ENCODE data around the gene BMS1. TPM values are rescaled to one million over a fixed set of nuclear protein-coding genes. Genes with fewer than 3 reads are reported as not detected.
"Not testable (repeated sequence)": the region's sequence is repeated elsewhere in the genome, so short reads cannot be mapped to it uniquely, and the experiment has no call there.

Gene BMS1
- total RNA-seq, 1 donor from 2014 or later = 27.7 TPM

DNA sequence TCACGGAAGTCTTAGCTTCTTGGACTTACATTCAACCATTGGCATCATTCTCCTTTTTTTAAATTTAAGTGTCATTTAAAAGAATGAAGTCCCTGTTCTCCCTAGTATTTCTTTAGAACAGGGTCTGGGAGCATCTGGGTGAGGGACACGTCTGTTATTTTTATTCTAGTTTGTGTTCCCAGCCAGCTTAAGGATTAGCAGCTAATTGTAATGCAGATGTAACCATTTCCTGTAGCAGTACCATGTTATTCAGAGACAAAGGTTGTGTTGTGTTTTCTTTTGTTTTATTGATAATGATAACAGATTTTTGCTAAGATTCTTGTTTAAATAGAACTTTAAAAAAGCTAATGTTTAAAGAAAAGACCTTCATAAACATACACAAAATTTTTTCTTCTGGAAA is 34.3 kb downstream of the BMS1 start:
- Mint-ChIP-seq H3K9me3 (peaks cover 2% of the 10 kb centered on the region), H3K4me1 (no peaks in the 10 kb centered on the region), H3K27ac (ENCODE audit: unreplicated experiment) (no peak overlapping the region), H3K27me3 (ENCODE audit: low read depth) (no peaks in the 10 kb centered on the region), H3K36me3 (ENCODE audit: low read depth) (peaks cover 59% of the 10 kb centered on the region), H3K4me3 (no peak overlapping the region)
- DNase-seq (ENCODE audit: low read depth, low spot score) = no peak
- TF ChIP-seq, protein P1, sequence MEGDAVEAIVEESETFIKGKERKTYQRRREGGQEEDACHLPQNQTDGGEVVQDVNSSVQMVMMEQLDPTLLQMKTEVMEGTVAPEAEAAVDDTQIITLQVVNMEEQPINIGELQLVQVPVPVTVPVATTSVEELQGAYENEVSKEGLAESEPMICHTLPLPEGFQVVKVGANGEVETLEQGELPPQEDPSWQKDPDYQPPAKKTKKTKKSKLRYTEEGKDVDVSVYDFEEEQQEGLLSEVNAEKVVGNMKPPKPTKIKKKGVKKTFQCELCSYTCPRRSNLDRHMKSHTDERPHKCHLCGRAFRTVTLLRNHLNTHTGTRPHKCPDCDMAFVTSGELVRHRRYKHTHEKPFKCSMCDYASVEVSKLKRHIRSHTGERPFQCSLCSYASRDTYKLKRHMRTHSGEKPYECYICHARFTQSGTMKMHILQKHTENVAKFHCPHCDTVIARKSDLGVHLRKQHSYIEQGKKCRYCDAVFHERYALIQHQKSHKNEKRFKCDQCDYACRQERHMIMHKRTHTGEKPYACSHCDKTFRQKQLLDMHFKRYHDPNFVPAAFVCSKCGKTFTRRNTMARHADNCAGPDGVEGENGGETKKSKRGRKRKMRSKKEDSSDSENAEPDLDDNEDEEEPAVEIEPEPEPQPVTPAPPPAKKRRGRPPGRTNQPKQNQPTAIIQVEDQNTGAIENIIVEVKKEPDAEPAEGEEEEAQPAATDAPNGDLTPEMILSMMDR (conservative IDR thresholded peaks at IDR 0.05) = no peak

DNA sequence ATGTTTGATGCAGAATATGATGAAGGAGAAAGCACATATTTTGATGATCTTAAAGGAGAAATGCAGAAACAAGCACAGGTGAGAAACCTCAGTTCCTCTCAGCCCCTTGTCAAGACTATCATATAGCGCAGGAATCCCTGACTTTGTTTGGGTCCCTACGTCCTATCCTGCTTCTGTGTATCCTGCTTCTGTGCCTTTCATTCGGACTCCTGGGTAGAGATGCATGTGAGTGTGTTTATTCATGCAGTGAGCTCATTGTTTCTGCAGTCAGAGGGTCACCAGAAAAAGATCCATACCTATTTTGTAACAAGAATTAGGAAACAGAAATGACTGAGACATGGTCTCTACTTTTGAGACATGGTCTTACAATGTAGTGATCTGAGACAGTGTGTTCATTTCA is 34.8 kb downstream of the BMS1 start:
- H3K27me3 Mint-ChIP-seq (ENCODE audit: low read depth); H3K9me3 Mint-ChIP-seq; DNase-seq (ENCODE audit: low read depth, low spot score); H3K4me3 Mint-ChIP-seq; H3K27ac Mint-ChIP-seq (ENCODE audit: unreplicated experiment); H3K4me1 Mint-ChIP-seq: not testable (repeated sequence)
- peaks cover 54% of the 10 kb centered on the region for H3K36me3 Mint-ChIP-seq (ENCODE audit: low read depth)

DNA sequence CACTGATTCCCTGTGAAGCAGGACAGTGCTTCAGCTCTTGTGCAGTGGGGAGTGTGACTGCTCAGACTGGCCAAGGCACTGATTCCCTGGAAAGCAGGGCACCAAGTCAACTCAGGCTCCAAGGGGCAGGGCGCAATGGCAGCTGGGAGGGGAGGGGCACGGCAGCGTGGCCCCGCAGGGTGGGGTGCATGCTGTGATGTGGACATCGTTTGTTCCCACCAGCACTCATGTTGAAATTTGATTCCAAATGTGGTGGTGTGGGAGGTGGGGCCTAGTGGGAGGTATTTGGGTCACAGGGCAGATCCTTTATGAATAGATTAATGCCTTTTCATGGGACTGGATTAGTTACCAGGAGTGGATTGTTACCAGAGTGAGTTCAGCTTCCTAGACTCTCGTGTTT is 44.2 kb downstream of the BMS1 start:
- H3K9me3 Mint-ChIP-seq; DNase-seq (ENCODE audit: low read depth, low spot score); H3K4me1 Mint-ChIP-seq; H3K27me3 Mint-ChIP-seq (ENCODE audit: low read depth); H3K4me3 Mint-ChIP-seq; H3K27ac Mint-ChIP-seq (ENCODE audit: unreplicated experiment): not testable (repeated sequence)
- H3K36me3 Mint-ChIP-seq (ENCODE audit: low read depth) = peaks cover 52% of the 10 kb centered on the region

DNA sequence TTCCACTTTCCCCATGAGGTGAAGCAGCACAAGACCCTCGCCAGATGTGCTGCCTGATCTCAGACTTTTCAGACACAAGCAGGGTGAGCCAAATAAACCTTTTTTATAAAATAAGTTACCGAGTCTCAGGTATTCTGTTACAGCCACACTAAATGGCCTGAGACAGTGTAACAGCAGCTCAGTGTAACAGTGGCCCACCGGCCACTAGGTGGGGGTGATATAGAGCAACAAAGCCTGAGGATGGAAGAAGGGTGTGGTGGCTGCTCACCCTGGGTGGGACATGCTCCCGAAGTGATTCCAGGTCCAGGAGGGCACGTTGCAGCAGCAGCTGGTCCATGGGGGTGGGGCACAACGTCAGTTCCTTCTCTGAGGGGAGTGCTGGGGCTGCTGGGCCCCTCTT is 44.6 kb downstream of the BMS1 start:
- TF ChIP-seq, protein P1 (conservative IDR thresholded peaks at IDR 0.05) = peak; percentile 27
- Mint-ChIP-seq H3K27ac (ENCODE audit: unreplicated experiment) (no peak overlapping the region), H3K27me3 (ENCODE audit: low read depth) (no peaks in the 10 kb centered on the region), H3K4me1 (peaks cover 4% of the 10 kb centered on the region), H3K9me3 (peaks cover 3% of the 10 kb centered on the region), H3K4me3 (no peak overlapping the region), H3K36me3 (ENCODE audit: low read depth) (peaks cover 56% of the 10 kb centered on the region)
- no peak for DNase-seq (ENCODE audit: low read depth, low spot score)

DNA sequence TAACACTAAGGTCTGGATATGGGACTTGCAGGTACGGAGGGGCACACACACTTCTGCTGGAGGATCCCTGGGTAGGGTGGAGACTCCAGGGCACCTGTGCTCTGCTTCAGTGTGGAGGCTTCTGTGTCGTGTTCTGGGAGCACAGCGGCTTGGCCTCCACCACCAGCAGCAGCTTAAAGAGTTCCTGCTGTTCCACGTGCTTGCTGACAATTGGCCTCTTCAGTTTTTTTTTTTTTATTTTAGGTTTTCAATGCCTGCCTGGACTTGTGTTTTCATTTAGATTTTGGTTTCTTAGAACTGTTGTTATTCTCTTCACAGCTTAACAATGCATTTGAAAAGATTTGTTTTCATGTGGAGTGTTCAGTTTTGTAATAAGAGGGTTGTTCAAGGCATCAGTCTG is 45.8 kb downstream of the BMS1 start:
- H3K9me3 Mint-ChIP-seq; H3K27ac Mint-ChIP-seq (ENCODE audit: unreplicated experiment); H3K27me3 Mint-ChIP-seq (ENCODE audit: low read depth); H3K4me3 Mint-ChIP-seq; DNase-seq (ENCODE audit: low read depth, low spot score); H3K4me1 Mint-ChIP-seq: not testable (repeated sequence)
- peaks cover 47% of the 10 kb centered on the region for H3K36me3 Mint-ChIP-seq (ENCODE audit: low read depth)

DNA sequence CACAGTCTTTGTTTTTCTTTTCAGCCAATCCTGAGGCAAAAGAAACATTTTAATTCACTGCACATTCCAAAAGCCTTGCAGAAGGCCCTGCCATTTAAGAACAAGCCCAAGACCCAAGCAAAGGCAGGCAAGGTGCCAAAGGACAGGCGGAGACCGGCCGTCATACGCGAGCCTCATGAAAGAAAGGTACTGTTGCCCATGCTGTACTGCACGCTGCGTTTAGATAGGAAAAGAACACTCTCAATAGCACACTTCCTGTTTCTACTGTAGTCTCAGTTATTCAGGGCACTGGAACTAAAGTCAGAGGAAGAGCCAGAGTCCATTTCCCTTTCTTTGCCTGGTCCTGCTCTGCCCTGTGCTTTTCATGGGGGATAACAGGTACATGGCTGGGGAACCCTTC is 47.6 kb downstream of the BMS1 start:
- Mint-ChIP-seq H3K9me3 (no peaks in the 10 kb centered on the region), H3K36me3 (ENCODE audit: low read depth) (peaks cover 32% of the 10 kb centered on the region), H3K27me3 (ENCODE audit: low read depth) (no peaks in the 10 kb centered on the region), H3K4me3 (no peak overlapping the region), H3K27ac (ENCODE audit: unreplicated experiment) (no peak overlapping the region), H3K4me1 (peaks cover 4% of the 10 kb centered on the region)
- TF ChIP-seq, protein P1 (conservative IDR thresholded peaks at IDR 0.05) = no peak
- no peak for DNase-seq (ENCODE audit: low read depth, low spot score)

DNA sequence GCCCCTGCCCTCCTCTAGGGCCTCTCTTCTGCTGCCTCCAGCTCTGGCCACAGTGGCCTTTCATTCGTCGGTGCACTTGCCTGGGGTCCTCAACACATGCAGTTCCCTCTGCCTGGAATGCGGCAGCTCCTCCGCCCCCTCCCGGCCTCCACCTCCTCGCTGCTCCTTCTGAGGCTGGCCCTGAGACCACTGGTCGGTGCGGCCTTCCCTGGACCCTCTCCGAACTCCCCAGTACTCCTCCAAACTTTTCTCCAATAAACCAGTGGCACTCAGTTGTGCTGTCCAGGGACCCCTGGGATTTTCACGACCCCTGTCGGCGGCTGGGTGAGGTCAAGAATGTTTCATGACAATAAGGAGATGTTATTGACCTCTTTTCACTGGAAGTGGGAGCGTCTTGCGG is 53.5 kb downstream of the BMS1 start:
- peaks cover 9% of the 10 kb centered on the region for H3K36me3 Mint-ChIP-seq (ENCODE audit: low read depth)
- no peaks in the 10 kb centered on the region for H3K4me1 Mint-ChIP-seq
- no peaks in the 10 kb centered on the region for H3K9me3 Mint-ChIP-seq
- no peaks in the 10 kb centered on the region for H3K27me3 Mint-ChIP-seq (ENCODE audit: low read depth)
- TF ChIP-seq, protein P1 (conservative IDR thresholded peaks at IDR 0.05) = no peak
- no peak overlapping the region for H3K27ac Mint-ChIP-seq (ENCODE audit: unreplicated experiment)
- no peak for DNase-seq (ENCODE audit: low read depth, low spot score)
- no peak overlapping the region for H3K4me3 Mint-ChIP-seq
